Cardiac fibroblast (primary cell): ENCODE data around the gene CITED2.
"Not testable (repeated sequence)": the region's sequence is repeated elsewhere in the genome, so short reads cannot be mapped to it uniquely, and the experiment has no call there.

Source experiments
- DNase-seq, 2 donors: peaks; one replicate each; pipeline versions ENCODE4 v3.0.0 to v3.0.0-alpha.2; 2010; ENCODE audit warnings: low read depth in 2 of 2
- H3K4me3 ChIP-seq, 2 donors: replicated peaks in 1 of 2; 1 replicate in 1 of 2; 2 replicates in 1 of 2; pipeline ENCODE4 v1.5.1; 2011; ENCODE audit warnings: low read depth in 2 of 2, low read length in 2 of 2, mild to moderate bottlenecking in 2 of 2, moderate library complexity in 1 of 2
- CTCF ChIP-seq: IDR thresholded peaks from one replicate; pipeline ENCODE4 v1.5.1; 2011; ENCODE audit warnings: low read depth, mild to moderate bottlenecking, low read length, inconsistent platforms

The CITED2 gene

DNA sequence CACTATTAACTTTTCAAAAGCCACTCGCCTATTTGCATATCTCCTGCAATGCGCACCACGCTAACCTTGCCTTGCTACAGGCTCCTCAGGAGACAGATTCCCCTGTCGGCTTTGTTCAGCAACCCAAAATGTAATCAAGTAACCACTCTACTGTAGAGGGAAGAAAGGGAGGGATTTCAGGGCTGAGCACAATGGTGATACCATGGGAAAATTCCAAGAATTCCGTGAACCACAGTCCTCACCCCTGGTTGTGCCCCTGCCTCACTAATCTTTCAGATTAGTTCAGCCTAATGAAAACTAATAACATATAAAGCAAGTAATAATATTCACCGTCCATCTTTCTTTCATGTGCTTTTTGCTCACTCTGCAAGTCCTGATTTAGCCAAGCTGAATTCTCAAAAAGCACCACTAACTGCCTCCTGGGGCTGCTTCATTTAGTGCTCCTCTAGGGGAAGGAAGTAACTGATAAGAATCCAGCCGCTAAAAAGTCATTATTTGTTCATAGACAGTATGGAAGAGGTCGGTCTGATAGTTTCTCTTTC is 6.6 kb downstream of the CITED2 start:
- no peak overlapping the region for H3K4me3 ChIP-seq
- DNase-seq, result peak; percentile 26 to 27
- TF ChIP-seq CTCF, result no peak

DNA sequence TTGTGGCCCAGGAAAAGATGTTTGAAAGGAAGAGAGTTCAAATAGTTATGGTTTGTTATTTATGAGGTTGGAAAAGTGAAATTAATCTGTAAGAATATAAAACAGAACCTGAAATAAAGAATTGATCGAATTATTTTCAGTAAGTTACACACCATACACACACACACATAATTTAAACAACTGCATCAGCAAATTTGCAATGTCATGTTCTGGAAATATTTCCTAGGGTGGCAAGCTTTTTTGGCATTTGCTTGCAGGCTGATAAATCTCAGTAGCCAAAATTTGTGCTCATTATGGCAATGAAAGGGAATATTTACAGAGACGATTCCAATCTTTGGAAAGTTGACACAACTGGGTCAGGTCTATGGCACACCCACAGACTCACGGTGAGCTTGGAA is 9.5 kb downstream of the CITED2 start:
- no peak overlapping the region for H3K4me3 ChIP-seq
- TF ChIP-seq CTCF, result no peak
- DNase-seq, result no peak

DNA sequence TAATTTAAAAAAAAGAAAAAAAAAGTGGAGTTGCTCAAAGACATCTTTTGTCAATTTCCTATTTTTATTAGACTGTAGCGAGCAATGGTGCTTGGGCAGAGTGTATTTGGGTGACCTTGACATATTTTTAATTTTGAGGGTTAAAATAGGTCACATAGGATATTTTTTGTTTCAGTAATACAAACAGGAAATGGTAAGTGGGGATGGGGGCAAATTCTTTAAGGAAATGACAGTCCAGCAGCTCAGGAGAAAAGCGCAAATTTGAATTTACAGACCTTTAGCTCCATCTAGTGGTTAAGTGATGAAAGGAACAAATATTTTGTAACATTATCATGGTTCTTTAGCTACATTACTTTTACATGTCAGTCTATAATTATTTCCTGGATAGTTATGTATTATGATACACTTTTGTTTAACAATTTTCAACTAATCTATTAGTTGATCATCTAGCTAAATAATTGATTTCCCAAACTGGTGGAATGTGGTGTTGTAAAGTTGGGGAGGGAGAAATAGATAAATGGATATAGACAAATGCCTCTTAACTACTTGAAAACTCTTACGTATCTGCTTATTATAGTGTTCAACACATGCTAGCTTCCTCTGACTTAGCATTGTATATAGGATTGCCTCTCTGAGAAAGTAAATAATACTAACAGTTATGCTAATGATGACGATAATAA is 10.0 kb downstream of the CITED2 start:
- DNase-seq, result peak; percentile 70 to 74
- H3K4me3 ChIP-seq, result no peak overlapping the region
- peak; percentile 40 for TF ChIP-seq CTCF

- H3K4me3 ChIP-seq, DNase-seq: not testable (repeated sequence)
Measured at GRCh38 chr6:139363797-139364196, 10.7 kb downstream of the CITED2 start.

DNA sequence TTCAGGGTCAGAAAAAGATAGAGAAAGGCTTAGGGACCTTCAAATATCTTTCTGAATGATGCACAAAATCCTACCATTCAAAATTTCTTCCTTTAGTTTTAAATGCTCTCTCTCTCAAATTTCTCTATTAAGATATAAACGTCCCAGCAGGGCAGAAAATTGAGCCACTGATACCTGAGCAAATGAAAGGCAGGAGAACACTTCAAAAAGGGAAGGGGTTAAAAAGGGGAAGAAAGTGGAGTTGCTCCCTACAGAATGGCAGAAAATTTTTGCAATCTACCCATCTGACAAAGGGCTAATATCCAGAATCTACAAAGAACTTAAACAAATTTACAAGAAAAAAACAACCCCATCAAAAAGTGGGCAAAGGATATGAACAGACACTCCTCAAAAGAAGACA is 11.3 kb downstream of the CITED2 start:
- DNase-seq, H3K4me3 ChIP-seq: not testable (repeated sequence)

GRCh38 chr6:139361211-139361610 is 13.2 kb downstream of the CITED2 start:
- no peak overlapping the region for H3K4me3 ChIP-seq
- DNase-seq, result no peak

GRCh38 chr6:139356924-139357323 is 17.5 kb downstream of the CITED2 start:
- H3K4me3 ChIP-seq, result no peak overlapping the region
- no peak for DNase-seq
- no peak for TF ChIP-seq CTCF

More at GRCh38 chr6:139361211-139361610, 13.2 kb downstream of the CITED2 start:
- TF ChIP-seq CTCF, result no peak
